Measurements from ENCODE around the gene CAPZB.
A peak's percentile ranks its signal among the peaks of the same experiment; 100 is the strongest.

CAPZB gene

DNA sequence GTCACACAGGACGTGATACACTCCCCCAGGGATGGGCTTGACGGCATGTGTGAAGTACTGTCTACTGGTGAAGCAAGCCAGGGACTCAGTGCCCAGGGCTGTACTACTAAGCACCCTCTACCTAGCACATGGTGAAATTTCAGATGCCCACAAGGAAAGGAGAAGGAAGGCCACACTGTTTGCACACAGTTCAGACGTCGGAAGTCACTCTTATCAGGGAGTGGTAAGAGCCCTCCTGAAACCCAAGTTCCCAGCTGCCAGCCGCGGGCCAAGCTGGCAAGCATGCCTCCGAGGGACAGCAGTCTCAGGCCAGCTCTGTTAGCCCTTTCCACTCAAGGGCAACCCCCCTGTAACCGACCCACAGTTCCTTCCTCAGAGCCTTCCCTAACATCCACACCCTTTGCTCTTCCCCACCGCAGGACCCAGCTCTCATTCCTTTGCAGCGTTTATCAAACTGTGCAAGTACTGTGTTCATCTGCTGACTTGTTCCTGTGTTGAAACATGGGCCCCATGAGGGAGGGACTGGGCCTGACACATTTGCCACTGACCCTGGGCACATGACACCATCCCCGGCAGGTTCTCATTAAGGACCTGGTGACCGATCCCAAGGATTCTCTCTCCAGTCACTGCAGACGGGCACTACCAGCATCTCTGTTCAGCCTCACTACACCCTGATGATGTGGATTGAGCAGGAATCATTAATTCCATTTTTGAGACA lies 114.7 kb downstream of the CAPZB start:
- no peak overlapping the region for H3K27ac ChIP-seq (ENCODE audit: low read depth, low read length)
- H3K36me3 ChIP-seq (ENCODE audit: insufficient read depth, low read length) = peaks cover 26% of the 10 kb centered on the region
- H3K27me3 ChIP-seq (ENCODE audit: insufficient read depth, low read length) = no peaks in the 10 kb centered on the region
- WGBS = 93% methylated on average over 13 of the region's 13 CpGs
- H3K9me3 ChIP-seq (ENCODE audit: insufficient read depth, low read depth, low read length) = no peaks in the 10 kb centered on the region
- H3K9ac ChIP-seq (ENCODE audit: low read depth, low read length) = no peak overlapping the region
- no peaks in the 10 kb centered on the region for H3K4me1 ChIP-seq (ENCODE audit: insufficient read depth, low read length)
- H3K4me3 ChIP-seq (ENCODE audit: low read length) = no peak overlapping the region

DNA sequence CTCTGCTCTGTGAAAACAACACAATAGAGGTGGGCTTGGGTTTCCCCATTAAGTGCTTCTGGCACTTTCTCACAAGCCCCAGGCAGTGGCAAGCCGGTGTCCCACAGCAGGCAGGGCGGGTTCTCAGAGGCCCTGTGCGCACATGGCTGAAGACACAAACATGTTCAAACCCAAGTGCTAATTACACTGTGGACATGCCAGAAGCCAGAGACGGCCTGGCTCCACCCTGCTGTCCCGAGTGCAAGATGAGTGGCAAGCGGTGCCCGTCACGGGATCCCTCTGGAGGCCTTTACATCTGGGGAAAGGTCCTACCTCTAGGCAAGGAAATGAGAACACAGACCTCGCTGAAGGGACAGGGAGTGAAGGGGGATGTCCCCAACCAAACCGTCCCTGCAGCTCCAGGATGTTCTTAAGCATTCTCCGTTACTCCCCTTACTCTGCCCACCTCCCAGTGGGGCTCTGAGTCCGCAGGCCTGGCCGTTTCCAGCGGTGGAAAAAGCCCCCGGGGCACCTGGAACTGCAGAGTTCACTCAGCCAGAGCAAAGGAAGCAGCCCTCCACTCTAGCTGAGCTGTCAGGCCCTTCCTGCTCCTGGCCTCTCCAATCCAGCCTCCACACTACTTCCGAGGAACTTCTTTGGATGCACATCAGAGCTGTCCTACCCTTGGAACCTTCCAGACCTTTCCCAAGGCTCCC lies 115.8 kb downstream of the CAPZB start:
- H3K4me1 ChIP-seq (ENCODE audit: insufficient read depth, low read length) = no peaks in the 10 kb centered on the region
- 90% methylated on average over 16 of the region's 16 CpGs for WGBS
- H3K27ac ChIP-seq (ENCODE audit: low read depth, low read length) = no peak overlapping the region
- no peak overlapping the region for H3K9ac ChIP-seq (ENCODE audit: low read depth, low read length)
- H3K27me3 ChIP-seq (ENCODE audit: insufficient read depth, low read length) = no peaks in the 10 kb centered on the region
- peaks cover 16% of the 10 kb centered on the region; the same call in 1 of the 2 replicates for H3K36me3 ChIP-seq (ENCODE audit: insufficient read depth, low read length)
- H3K9me3 ChIP-seq (ENCODE audit: insufficient read depth, low read depth, low read length) = no peaks in the 10 kb centered on the region
- H3K4me3 ChIP-seq (ENCODE audit: low read length) = no peak overlapping the region

DNA sequence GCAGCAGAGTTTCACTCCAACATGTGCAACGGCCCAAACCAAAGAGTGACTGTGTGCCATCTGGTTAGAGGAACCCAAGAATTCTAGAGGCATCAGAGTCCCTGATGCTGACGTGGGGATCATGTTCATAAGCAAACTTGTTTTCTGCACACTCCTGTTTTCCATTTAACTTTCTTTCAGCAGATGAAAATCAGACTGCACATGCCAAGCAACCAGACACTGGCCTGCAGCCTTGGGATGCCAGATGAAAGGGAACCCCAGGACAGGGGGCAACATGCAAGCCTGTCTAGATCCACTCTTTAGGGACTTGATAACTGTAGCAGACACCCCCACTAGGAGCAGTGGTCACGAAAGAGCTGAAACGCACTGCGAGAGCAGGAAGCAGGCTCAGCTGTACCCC lies 116.4 kb downstream of the CAPZB start:
- Histone ChIP-seq H3K27me3 (ENCODE audit: insufficient read depth, low read length) (no peaks in the 10 kb centered on the region), H3K4me3 (ENCODE audit: low read length) (no peak overlapping the region), H3K9ac (ENCODE audit: low read depth, low read length) (no peak overlapping the region), H3K4me1 (ENCODE audit: insufficient read depth, low read length) (no peaks in the 10 kb centered on the region), H3K27ac (ENCODE audit: low read depth, low read length) (no peak overlapping the region), H3K9me3 (ENCODE audit: insufficient read depth, low read depth, low read length) (no peaks in the 10 kb centered on the region), H3K36me3 (ENCODE audit: insufficient read depth, low read length) (peaks cover 11% of the 10 kb centered on the region; the same call in 1 of the 2 replicates)
- 93% methylated on average over 5 of the region's 5 CpGs for WGBS

DNA sequence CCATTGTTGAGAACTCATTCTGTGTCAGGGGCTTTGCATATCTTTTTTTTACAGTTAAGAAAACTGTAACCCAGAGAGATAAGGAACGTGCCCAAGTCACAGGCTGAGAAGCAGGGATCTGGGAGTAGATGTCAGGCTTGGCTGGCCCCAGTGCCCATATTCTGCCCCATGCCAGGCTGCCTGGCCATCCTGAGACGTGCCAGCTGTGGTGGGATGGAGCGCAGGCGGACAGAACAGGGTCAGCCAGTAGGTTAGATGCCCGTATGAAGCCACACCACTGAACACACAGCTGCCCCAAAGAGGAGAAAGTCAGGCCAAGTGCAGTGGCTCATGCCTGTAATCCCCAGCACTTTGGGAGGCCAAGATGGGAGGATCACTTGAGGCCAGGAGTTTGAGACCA lies 117.3 kb downstream of the CAPZB start:
- H3K4me1 ChIP-seq (ENCODE audit: insufficient read depth, low read length) = no peaks in the 10 kb centered on the region
- no peaks in the 10 kb centered on the region for H3K9me3 ChIP-seq (ENCODE audit: insufficient read depth, low read depth, low read length)
- no peak overlapping the region for H3K27ac ChIP-seq (ENCODE audit: low read depth, low read length)
- H3K9ac ChIP-seq (ENCODE audit: low read depth, low read length) = no peak overlapping the region
- H3K4me3 ChIP-seq (ENCODE audit: low read length) = no peak overlapping the region
- no peaks in the 10 kb centered on the region for H3K27me3 ChIP-seq (ENCODE audit: insufficient read depth, low read length)
- H3K36me3 ChIP-seq (ENCODE audit: insufficient read depth, low read length) = peaks cover 7% of the 10 kb centered on the region; the same call in 1 of the 2 replicates
- WGBS = 94% methylated on average over 5 of the region's 5 CpGs

DNA sequence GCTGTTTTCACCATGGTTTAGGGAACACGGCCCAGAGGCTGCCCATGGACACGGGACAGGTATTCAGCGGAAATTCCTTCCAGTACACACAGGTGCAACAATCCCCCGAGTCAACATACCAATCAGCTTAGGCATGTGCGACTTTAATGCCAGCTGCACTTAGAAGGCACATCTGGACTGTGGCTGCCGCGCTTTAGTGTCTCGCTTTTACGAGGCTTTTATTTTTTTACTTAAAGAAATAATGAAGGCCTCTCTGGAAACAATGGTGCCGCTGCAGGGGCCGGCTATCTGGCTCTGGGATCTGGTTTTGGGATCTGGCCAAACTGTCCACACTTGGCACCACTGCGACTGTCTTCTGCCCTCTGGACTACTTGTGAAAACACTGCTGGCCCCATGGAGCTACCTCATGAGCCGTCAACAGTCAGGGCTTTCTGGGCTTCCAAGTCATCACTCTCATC lies 117.7 kb downstream of the CAPZB start:
- 93% methylated on average over 13 of the region's 13 CpGs for WGBS
- Histone ChIP-seq H3K4me1 (ENCODE audit: insufficient read depth, low read length) (no peaks in the 10 kb centered on the region), H3K36me3 (ENCODE audit: insufficient read depth, low read length) (peaks cover 7% of the 10 kb centered on the region; the same call in 1 of the 2 replicates), H3K4me3 (ENCODE audit: low read length) (no peak overlapping the region), H3K27ac (ENCODE audit: low read depth, low read length) (no peak overlapping the region), H3K9me3 (ENCODE audit: insufficient read depth, low read depth, low read length) (no peaks in the 10 kb centered on the region), H3K9ac (ENCODE audit: low read depth, low read length) (no peak overlapping the region), H3K27me3 (ENCODE audit: insufficient read depth, low read length) (no peaks in the 10 kb centered on the region)

DNA sequence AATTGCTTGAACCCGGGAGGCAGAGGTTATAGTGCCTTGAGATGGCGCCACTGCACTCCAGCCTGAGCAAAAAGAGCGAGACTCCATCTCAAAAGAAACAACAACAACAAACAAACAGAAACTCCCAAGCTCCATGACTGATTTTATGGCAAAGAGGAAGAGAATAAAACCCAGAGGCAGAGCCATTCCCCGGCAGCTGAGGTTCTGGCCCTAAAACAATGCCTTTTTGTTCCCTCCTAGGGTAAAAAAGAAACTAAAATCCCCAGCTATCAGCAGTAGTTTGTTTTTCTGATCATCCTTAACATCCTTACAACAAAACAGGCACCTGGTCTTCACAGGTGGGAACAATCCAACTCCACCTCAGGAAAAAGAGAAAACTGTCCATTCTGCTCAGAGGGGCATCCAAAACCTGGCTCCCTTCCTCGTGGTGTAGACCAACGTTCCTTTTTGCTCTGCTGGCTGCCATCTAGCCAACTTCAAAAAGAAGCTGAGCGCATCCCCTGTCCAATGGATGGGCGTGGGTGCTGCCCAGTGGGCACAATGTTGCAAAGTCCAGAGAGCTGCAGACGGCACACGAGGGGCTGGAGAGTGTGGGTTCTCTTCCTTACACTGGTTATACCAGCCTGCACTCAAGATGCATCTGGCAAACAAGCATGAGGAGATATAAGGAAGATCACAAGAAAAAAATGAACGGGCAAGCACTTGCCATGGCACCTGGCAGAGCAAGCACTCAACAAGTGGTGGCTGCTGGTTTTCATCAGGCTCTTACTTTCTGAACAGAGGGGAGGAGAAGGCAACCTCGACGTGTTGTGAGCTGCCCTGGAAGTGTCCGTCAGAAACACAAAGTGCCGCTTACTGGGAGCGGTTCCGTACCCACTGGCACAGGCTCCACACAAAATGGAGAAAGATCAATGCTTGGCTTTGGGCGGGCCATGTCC lies 118.5 kb downstream of the CAPZB start:
- Histone ChIP-seq H3K9ac (ENCODE audit: low read depth, low read length) (no peak overlapping the region), H3K27ac (ENCODE audit: low read depth, low read length) (no peak overlapping the region), H3K27me3 (ENCODE audit: insufficient read depth, low read length) (no peaks in the 10 kb centered on the region), H3K9me3 (ENCODE audit: insufficient read depth, low read depth, low read length) (no peaks in the 10 kb centered on the region), H3K4me1 (ENCODE audit: insufficient read depth, low read length) (no peaks in the 10 kb centered on the region), H3K36me3 (ENCODE audit: insufficient read depth, low read length) (peaks cover 3% of the 10 kb centered on the region; the same call in 1 of the 2 replicates), H3K4me3 (ENCODE audit: low read length) (no peak overlapping the region)
- WGBS = 94% methylated on average over 18 of the region's 18 CpGs

DNA sequence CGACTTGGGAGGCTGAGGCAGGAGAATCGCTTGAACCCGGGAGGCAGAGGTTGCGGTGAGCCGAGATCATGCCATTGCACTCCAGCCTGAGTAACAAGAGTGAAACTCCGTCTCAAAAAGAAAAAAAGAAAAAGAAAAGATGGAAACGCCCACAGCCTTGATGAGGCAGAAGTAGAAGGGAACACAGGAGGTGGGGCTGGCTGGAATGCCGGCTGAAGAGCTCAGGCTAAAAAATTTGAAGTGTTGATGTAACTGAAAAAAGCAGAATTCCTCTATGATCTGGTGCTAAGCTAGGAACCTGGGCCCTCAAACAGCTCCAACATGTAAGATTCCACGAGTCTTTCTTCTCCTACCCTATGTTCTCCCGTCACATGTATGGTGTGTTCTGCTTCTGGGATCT lies 119.6 kb downstream of the CAPZB start:
- WGBS = 94% methylated on average over 10 of the region's 10 CpGs
- Histone ChIP-seq H3K27ac (ENCODE audit: low read depth, low read length) (no peak overlapping the region), H3K27me3 (ENCODE audit: insufficient read depth, low read length) (no peaks in the 10 kb centered on the region), H3K9ac (ENCODE audit: low read depth, low read length) (no peak overlapping the region), H3K36me3 (ENCODE audit: insufficient read depth, low read length) (no peaks in the 10 kb centered on the region), H3K9me3 (ENCODE audit: insufficient read depth, low read depth, low read length) (no peaks in the 10 kb centered on the region), H3K4me1 (ENCODE audit: insufficient read depth, low read length) (peaks cover 5% of the 10 kb centered on the region; the same call in 1 of the 2 replicates), H3K4me3 (ENCODE audit: low read length) (no peak overlapping the region)

DNA sequence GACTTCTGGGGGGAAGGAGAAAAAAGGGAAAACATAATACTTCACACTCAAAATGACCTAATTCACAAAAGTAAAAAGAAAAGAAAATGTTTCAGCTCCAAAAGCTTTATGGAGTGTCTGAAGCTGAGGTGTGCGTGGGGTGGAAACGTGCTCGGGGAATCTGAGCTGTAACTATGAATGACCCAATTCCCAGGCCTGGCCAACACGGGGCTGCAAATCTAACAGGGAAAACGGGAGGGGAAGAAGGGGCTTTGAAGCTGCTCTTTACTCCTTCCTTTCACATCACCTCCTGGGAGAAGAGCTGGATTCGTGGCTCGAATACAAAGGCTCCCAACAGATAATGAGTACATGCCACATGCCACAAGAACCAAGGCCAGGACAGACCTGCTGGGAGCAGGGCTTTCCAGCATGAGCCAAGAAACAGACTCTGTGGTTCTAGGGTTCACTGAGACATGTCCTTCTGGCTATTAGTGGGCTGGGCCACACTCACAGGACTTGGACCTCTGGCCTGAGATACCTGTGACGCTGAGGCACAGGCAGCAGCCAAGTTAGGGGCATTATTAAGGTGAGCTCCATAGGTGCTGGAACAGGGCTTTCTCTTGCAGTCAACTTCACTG lies 121.7 kb downstream of the CAPZB start:
- no peak overlapping the region for H3K9ac ChIP-seq (ENCODE audit: low read depth, low read length)
- H3K36me3 ChIP-seq (ENCODE audit: insufficient read depth, low read length) = 0 out of 2 replicates have a peak, but pooled peaks cover 3% of the 10 kb centered on the region
- H3K4me3 ChIP-seq (ENCODE audit: low read length) = no peak overlapping the region
- no peak overlapping the region for H3K27ac ChIP-seq (ENCODE audit: low read depth, low read length)
- H3K4me1 ChIP-seq (ENCODE audit: insufficient read depth, low read length) = peaks cover 7% of the 10 kb centered on the region; the same call in 1 of the 2 replicates
- 89% methylated on average over 8 of the region's 8 CpGs for WGBS
- no peaks in the 10 kb centered on the region for H3K27me3 ChIP-seq (ENCODE audit: insufficient read depth, low read length)
- no peaks in the 10 kb centered on the region for H3K9me3 ChIP-seq (ENCODE audit: insufficient read depth, low read depth, low read length)

DNA sequence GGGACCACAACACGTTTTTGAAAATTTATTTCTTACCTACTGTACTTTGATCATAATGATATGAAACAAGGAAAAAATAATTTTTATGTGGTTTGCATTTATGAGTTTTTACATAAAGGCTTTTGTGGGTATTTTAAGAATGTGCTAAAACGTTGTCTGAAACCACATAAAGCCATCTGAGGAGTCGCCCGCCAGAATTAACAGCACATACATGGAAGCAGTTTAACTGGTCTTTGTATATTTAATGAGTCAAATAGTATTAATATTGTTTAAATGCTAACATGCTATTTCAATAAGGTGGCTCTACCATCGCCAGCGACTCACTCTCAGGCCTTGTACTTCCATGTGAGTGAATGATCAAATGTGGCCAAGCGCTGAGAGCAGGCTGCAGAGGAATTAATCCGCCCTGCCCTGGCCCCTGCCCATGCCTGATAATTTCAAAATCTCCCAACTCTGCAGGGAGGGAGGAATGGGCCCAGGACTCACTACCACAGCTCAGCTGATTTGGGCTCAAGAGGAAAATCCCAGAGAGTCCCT lies 123.7 kb downstream of the CAPZB start:
- Histone ChIP-seq H3K9me3 (ENCODE audit: insufficient read depth, low read depth, low read length) (no peaks in the 10 kb centered on the region), H3K4me3 (ENCODE audit: low read length) (no peak overlapping the region), H3K4me1 (ENCODE audit: insufficient read depth, low read length) (peaks cover 7% of the 10 kb centered on the region; the same call in 1 of the 2 replicates), H3K36me3 (ENCODE audit: insufficient read depth, low read length) (peaks cover 10% of the 10 kb centered on the region), H3K27ac (ENCODE audit: low read depth, low read length) (no peak overlapping the region), H3K27me3 (ENCODE audit: insufficient read depth, low read length) (no peaks in the 10 kb centered on the region), H3K9ac (ENCODE audit: low read depth, low read length) (no peak overlapping the region)
- WGBS = 97% methylated on average over 7 of the region's 8 CpGs

DNA sequence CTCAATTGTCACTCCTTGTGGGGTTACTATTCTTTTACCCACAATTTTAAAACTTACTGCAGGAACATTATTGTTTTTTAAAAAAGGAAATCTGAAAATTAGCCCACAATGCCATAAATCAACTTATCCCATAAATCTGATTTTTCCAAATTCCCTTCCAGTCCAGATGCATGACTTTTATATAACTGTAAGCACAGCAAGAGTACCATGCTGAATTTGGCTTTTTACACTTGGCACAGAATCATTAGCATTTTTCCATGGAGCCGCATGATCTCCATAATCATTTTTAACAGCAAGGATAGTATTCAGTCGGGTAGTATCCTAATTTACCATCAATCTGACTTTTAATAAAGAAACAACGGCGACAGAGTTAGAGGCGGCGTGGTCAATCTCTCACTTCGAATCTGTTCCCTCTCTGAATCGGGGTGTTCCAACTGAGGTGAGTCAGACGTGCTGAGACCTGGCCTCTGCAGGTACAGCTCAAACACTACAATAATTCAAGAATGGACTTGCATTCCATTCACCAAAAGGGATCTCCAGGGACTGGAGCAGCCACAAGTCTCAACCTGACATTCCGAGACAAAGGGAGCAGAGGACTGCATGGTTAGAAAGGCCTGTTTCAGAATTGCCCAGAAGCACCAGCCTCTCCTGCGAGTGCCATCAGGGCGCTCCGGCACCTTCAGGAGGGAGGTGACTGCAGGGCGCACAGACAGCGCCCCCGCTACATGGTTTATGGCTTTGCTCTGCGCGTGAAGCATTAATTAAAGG lies 124.3 kb downstream of the CAPZB start:
- H3K27ac ChIP-seq (ENCODE audit: low read depth, low read length) = no peak overlapping the region
- no peaks in the 10 kb centered on the region for H3K27me3 ChIP-seq (ENCODE audit: insufficient read depth, low read length)
- H3K4me1 ChIP-seq (ENCODE audit: insufficient read depth, low read length) = peaks cover 7% of the 10 kb centered on the region; the same call in 1 of the 2 replicates
- WGBS = 89% methylated on average over 18 of the region's 18 CpGs
- peak overlapping the region; percentile 8; the same call in 1 of the 2 replicates for H3K9ac ChIP-seq (ENCODE audit: low read depth, low read length)
- peaks cover 17% of the 10 kb centered on the region for H3K36me3 ChIP-seq (ENCODE audit: insufficient read depth, low read length)
- H3K4me3 ChIP-seq (ENCODE audit: low read length) = no peak overlapping the region
- no peaks in the 10 kb centered on the region for H3K9me3 ChIP-seq (ENCODE audit: insufficient read depth, low read depth, low read length)
